Tibial nerve (tissue), 4 donors: ENCODE measurements around the gene ACOXL. TPM values are rescaled to one million over a fixed set of nuclear protein-coding genes. Genes with fewer than 3 reads are reported as not detected.
"Not testable (repeated sequence)": the region's sequence is repeated elsewhere in the genome, so short reads cannot be mapped to it uniquely, and the experiment has no call there.

ENCODE experiments used
- DNase-seq, 2 donors: peaks; one replicate each; pipeline ENCODE4 v3.0.0-alpha.2; 2019; ENCODE audit warnings: low spot score in 2 of 2
- H3K27ac ChIP-seq, 4 donors: fragments of 200-600 bp; sonication (generic) in 3 of 4; one replicate each; pipeline ENCODE4 v1.5.1; 2017 to 2019; ENCODE audit warnings: mild to moderate bottlenecking in 1 of 4
- H3K27me3 ChIP-seq, 2 donors: fragments of 200-600 bp; sonication (generic) in 1 of 2; one replicate each; pipeline versions ENCODE4 v1.5.1 to v1.6.0; 2017 to 2019
- H3K36me3 ChIP-seq, 3 donors: fragments of 200-600 bp; sonication (generic); one replicate each; pipeline ENCODE4 v1.5.1; 2018 to 2019
- H3K4me1 ChIP-seq, 4 donors: fragments of 200-600 bp; sonication (generic) in 3 of 4; one replicate each; pipeline ENCODE4 v1.5.1; 2017 to 2019
- H3K4me3 ChIP-seq, 4 donors: fragments of 200-600 bp; sonication (generic) in 3 of 4; one replicate each; pipeline ENCODE4 v1.5.1; 2017 to 2019; ENCODE audit warnings: mild to moderate bottlenecking in 1 of 4, moderate library complexity in 1 of 4
- H3K9me3 ChIP-seq, 4 donors: fragments of 200-600 bp; sonication (generic) in 3 of 4; one replicate each; pipeline ENCODE4 v1.5.1; 2017 to 2019
- EP300 ChIP-seq, 2 donors: sonication (generic); formaldehyde crosslinking; IDR thresholded peaks; one replicate each; pipeline ENCODE4 v1.6.1; 2017; ENCODE audit warnings: antibody characterized with exemption in 2 of 2, mild to moderate bottlenecking in 1 of 2
- POLR2A ChIP-seq, 2 donors: fragments of 450-650 bp; IDR thresholded peaks; one replicate each; pipeline ENCODE4 v1.6.1; 2017; ENCODE audit warnings: antibody characterized with exemption in 2 of 2, mild to moderate bottlenecking in 2 of 2, moderate library complexity in 2 of 2
- WGBS, 2 donors: methylation state at CpG; one replicate each; pipeline ENCODE4 v1.1.5; 2018; 5-methylcytosine and 5-hydroxymethylcytosine counted together
- total RNA-seq, 4 donors: library from RNA; depleted of rRNA; stranded (reverse); fragments of >200 nt; gene quantifications; one replicate each; pipeline ENCODE4 v1.1.0, GENCODE V29; 2016
- TF ChIP-seq, protein P1 (sequence below), 5 experiments: fragments of 200-600 bp in 3 of 5; fragments of 450-650 bp in 2 of 5; sonication (generic) in 3 of 5; IDR thresholded peaks; one replicate each; pipeline ENCODE4 v1.5.1; 2016 to 2019; ENCODE audit warnings: antibody characterized with exemption in 5 of 5, mild to moderate bottlenecking in 3 of 5, moderate library complexity in 2 of 5

ACOXL gene
- total RNA-seq, 4 donors from 2014 or later = 0.30 TPM; not detected in 3

DNA sequence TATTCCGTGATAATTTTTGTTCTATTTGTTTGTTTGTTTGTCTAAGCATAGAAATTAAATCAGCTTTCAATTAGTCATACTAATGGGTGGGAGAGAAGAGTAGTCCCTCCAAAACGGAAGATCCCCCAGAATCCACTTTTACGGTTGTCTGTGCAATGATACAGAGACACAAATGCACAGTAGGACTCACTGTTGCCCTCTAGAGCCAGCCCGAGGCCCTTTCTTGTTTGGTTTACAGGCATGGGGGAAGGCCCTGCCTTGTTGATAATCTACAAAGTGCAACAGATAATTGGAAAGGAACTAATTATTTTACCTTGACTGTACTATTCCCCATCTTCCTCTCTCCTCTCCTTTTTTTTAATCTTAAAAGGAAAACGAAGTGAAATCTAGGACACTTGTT is 121.1 kb downstream of the ACOXL start:
- 45 to 51% methylated on average over 5 of the region's 5 CpGs for WGBS, 2 donors
- H3K4me1 ChIP-seq = no peaks in the 10 kb centered on the region
- DNase-seq = no peak

DNA sequence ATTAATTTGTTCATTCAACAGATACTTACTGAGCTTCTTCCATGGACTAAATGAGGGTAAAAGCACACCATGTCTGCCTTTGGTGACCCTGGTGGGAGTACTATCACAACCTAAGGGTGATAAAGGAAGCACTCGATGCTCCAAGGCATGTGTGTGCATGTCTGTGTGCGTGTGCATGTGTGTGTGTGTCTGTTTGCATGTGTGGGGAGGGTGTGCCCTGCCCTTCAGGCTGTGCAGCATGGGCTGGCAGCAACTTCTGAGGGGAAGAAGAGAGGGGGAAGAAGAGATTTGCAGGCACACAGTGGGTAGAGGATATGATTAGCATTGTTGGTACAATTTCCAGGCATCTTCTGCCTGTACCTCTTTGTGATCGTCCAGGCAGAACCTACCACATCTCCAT is 121.6 kb downstream of the ACOXL start:
- H3K27me3 ChIP-seq = peaks cover 0 to 8% of the 10 kb centered on the region in 2 donors
- no peaks in the 10 kb centered on the region for H3K4me1 ChIP-seq
- H3K36me3 ChIP-seq = no peaks in the 10 kb centered on the region
- H3K4me3 ChIP-seq = no peak overlapping the region
- TF ChIP-seq EP300 (IDR thresholded peaks at IDR 0.05) (no peak), POLR2A (IDR thresholded peaks at IDR 0.05) (no peak)
- TF ChIP-seq, protein P1, sequence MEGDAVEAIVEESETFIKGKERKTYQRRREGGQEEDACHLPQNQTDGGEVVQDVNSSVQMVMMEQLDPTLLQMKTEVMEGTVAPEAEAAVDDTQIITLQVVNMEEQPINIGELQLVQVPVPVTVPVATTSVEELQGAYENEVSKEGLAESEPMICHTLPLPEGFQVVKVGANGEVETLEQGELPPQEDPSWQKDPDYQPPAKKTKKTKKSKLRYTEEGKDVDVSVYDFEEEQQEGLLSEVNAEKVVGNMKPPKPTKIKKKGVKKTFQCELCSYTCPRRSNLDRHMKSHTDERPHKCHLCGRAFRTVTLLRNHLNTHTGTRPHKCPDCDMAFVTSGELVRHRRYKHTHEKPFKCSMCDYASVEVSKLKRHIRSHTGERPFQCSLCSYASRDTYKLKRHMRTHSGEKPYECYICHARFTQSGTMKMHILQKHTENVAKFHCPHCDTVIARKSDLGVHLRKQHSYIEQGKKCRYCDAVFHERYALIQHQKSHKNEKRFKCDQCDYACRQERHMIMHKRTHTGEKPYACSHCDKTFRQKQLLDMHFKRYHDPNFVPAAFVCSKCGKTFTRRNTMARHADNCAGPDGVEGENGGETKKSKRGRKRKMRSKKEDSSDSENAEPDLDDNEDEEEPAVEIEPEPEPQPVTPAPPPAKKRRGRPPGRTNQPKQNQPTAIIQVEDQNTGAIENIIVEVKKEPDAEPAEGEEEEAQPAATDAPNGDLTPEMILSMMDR (IDR thresholded peaks at IDR 0.05) = no peak
- DNase-seq = no peak
- H3K9me3 ChIP-seq = no peaks in the 10 kb centered on the region
- no peak overlapping the region for H3K27ac ChIP-seq
- WGBS, 2 donors = 92 to 93% methylated on average over 3 of the region's 3 CpGs

More for the DNA sequence above, 121.1 kb downstream of the ACOXL start:
- Histone ChIP-seq H3K36me3 (no peaks in the 10 kb centered on the region), H3K9me3 (no peaks in the 10 kb centered on the region), H3K27me3 (peaks cover 0 to 8% of the 10 kb centered on the region in 2 donors), H3K27ac (no peak overlapping the region), H3K4me3 (no peak overlapping the region)
- TF ChIP-seq, protein P1 (IDR thresholded peaks at IDR 0.05) = peak in 2 of 5 experiments; percentile 20 to 33
- TF ChIP-seq EP300 (IDR thresholded peaks at IDR 0.05) = no peak

DNA sequence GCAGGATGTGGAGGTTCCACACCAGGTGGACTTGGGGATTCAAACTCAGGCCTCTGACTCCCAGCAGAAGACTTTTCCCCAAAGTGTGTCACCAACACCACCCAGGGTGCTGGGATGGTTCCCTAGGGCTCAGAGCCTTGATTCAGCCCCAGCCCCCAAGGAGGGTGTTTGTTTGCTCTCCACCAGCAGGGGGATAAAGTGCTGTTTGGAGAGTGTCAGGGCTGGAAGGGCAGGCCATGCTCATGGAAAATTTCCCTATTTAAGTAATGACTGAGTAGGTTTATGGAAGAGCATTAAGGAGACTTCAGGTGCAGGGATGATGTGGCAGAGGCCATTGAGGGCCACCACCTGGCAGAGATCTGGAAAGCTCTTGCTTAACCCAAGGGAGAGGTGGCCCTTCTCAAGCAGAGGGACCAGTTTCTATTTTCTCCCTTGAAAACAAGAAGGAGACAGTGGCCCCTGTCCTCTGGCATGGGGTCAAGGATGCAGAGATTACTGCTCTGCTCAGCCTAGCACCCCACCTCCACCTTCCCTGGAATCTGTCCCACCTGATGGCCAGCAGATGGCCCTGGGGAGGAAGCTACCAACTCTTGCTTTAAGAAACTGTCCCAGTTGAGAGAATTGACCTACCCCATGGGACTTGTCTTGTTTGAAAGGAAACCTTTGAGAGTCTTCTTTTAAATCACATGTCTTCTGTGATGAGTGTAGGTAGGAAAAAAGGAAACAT is 122.1 kb downstream of the ACOXL start:
- H3K4me3 ChIP-seq = no peak overlapping the region
- no peaks in the 10 kb centered on the region for H3K36me3 ChIP-seq
- H3K27me3 ChIP-seq = peaks cover 0 to 12% of the 10 kb centered on the region in 2 donors
- H3K27ac ChIP-seq = no peak overlapping the region
- no peaks in the 10 kb centered on the region for H3K9me3 ChIP-seq
- TF ChIP-seq EP300 (IDR thresholded peaks at IDR 0.05) (no peak), POLR2A (IDR thresholded peaks at IDR 0.05) (no peak)
- TF ChIP-seq, protein P1 (IDR thresholded peaks at IDR 0.05) = no peak
- DNase-seq = no peak
- no peaks in the 10 kb centered on the region for H3K4me1 ChIP-seq

DNA sequence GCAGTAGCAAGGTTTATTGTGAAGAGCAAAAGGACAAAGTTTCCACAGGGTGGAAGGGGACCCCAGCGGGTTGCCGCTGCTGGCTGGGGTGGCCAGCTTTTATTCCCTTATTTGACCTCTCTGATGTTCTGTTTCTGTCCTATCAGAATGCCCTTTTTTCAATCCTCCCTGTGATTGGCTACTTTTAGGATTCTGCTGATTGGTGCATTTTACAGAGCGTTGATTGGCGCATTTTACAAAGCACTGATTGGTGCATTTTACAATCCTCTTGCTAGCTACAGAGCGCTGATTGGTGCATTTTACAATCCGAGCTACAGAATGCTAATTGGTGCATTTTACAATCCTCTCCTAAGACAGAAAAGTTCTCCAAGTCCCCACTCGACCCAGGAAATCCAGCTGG is 123.5 kb downstream of the ACOXL start:
- not testable (repeated sequence) for H3K9me3 ChIP-seq, H3K27ac ChIP-seq, DNase-seq, H3K36me3 ChIP-seq, H3K4me1 ChIP-seq, H3K4me3 ChIP-seq
- 92 to 96% methylated on average over 7 of the region's 7 CpGs for whole genome bisulfite sequencing, 2 donors
- H3K27me3 ChIP-seq = peaks cover 0 to 22% of the 10 kb centered on the region in 2 donors

DNA sequence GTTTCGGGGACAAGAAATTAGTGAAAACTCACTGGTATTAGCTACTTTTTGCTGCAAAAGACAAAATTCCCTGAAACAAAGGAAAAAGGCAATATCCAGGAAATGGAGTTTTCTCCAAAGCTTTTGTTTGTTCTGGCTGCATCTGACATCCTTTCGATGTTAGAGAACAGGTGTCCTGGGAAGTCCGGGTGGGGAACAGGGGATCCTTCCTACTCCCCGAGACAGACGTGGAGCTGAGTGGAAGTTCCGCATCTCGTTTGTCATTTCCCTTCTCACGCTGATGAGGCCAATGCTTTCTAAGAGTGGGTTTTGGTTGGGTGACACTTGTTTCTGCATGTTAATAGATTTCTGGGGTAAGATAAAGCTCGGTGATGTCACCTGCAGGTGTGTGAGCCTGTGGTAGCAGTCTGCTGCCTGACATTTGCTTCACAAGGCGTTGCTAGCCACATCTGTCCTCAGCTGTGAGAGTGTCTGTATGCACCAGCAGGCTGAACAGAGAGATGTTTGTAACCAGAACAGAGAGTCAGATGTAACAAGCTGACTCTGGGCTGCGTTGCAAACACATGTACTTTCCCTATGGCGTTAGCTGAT is 125.9 kb downstream of the ACOXL start:
- H3K36me3 ChIP-seq = no peaks in the 10 kb centered on the region
- H3K4me3 ChIP-seq = no peak overlapping the region
- peaks cover 0 to 27% of the 10 kb centered on the region in 2 donors for H3K27me3 ChIP-seq
- WGBS, 2 donors = 38 to 40% methylated on average over 12 of the region's 12 CpGs
- H3K9me3 ChIP-seq = no peaks in the 10 kb centered on the region
- H3K4me1 ChIP-seq = no peaks in the 10 kb centered on the region
- no peak for TF ChIP-seq EP300 (IDR thresholded peaks at IDR 0.05)
- TF ChIP-seq POLR2A (IDR thresholded peaks at IDR 0.05) = no peak
- no peak for DNase-seq
- H3K27ac ChIP-seq = no peak overlapping the region

DNA sequence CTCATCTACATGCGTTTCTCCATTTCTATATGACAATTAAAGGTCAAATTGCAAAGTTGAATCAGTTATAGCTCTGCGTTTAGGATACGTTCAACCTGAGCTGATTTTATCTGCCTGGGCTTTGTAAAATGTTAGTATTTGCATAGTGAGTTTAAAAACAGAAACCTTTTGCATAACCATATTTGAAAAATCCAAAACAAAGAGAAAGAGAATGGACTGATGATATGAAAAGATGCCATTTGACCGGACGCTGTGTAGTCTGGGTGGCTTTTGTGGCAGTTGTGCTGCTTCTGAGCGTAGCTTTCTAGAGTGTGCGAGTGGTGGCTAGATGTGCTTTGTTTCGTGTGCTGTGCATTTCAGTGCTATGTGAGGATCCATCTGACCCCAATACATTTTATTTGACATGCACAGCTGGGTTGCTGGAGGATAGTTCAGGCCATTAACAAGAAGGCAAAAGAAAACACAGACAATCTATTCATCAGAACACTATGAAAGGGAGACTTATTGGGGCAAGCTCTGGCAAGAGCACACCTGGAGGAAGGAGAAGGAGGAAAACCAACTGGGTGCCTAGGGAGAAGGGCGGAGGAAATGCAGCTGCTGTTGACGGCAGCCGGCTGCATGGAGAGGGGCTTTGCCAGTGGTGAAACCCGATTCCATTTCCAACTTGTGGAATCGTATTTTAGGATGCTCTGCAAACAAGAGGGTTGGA is 126.8 kb downstream of the ACOXL start:
- TF ChIP-seq, protein P1 (IDR thresholded peaks at IDR 0.05) = no peak
- TF ChIP-seq POLR2A (IDR thresholded peaks at IDR 0.05) = no peak
- TF ChIP-seq EP300 (IDR thresholded peaks at IDR 0.05) = no peak
- Histone ChIP-seq H3K4me3 (no peak overlapping the region), H3K27me3 (peaks cover 0 to 27% of the 10 kb centered on the region in 2 donors), H3K4me1 (no peaks in the 10 kb centered on the region), H3K27ac (no peak overlapping the region), H3K9me3 (no peaks in the 10 kb centered on the region), H3K36me3 (no peaks in the 10 kb centered on the region)
- 42 to 49% methylated on average over 13 of the region's 13 CpGs for WGBS, 2 donors
- DNase-seq = no peak
